HS-5 (cell line): ENCODE measurements around the gene JHY.

Experiments used
- DNase-seq: peaks from one replicate; pipeline ENCODE4 v3.0.0-alpha.2; 2012; ENCODE audit warnings: low read depth

JHY gene

DNA sequence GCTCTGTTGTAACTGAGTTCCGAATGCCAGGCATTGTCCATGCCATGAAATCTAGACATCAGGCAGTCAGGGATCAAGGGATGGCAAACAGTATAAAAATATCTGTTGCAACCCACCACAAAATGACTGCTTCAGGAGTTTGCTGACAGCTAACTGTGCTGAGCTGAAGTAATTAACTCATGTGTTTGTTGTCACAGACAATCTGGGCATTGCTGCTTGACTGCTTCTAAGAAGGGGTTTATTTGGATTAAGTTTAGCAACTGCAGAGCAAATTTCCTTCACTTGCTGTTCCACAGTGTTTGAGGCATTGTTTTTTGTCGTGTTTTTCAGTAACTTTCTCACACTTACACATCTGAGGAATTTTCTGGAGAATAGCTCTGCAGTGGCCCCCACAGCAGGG lies 68.7 kb downstream of the JHY start:
- no peak for DNase-seq

DNA sequence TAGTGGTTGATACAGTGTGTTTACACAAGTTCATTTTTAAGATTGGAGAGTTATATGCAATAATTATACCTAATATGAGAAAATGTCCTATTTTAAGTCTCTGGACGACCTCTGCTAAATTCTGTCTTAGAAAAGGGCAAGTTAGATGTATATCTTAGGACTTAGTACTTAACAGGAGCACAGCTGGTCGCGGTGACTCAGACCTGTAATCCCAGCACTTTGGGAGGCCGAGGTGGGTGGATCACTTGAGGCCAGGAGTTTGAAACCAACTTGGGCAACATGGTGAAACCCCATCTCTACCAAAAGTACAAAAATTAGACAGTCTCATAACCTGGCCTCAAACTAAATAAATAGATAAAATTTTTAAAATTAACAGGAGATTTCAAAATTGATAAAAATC lies 71.9 kb downstream of the JHY start:
- DNase-seq = no peak

DNA sequence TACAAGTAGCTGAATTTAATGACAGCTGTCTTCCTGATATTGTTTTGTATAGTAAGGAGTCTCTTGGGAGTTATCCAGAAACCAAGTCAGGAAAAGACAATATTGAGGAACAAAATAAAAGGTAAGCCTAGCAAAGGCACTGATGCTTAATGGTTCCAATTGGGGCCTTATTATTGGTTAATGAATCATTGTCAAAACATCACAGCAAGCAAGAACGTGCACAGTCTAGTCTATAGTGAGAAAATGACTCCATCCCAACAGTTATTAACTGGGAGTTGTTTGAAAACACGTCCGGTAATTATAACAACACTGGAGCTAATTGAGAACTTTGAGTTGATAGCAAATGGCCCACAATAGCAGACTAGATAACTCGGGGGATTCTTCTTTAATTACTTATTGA lies 81.4 kb downstream of the JHY start:
- DNase-seq = no peak

DNA sequence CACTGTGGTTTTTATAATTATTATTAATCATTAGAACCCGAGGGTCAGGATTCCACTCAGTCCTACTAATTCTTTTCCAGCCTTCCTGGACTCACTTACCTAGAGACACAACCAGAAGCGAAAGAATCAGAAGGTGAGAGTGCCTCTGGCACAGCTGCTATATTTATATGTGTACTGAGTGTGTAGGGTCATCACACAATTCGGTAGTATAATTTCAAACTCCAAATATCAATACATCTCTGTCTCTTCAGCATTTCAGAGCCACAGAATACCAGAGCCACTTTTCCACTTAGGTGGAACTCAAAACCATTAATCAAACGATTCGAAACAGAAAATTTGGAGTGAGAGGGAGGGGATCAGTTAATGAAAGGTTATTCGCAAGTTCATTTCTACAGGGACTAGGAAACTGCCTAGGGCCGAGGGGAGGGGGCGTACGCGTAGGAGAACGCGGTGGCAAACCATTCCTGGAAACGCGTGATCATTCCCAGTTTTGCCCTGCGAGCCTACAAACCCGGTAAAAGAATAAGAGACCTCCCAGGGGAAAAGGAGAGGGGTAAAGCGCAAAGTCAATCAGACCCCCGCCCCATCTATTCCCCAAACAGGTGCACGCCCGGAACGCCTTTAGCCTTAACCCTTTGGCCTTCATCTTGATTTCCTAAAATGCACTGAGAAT lies 93.6 kb downstream of the JHY start:
- no peak for DNase-seq

DNA sequence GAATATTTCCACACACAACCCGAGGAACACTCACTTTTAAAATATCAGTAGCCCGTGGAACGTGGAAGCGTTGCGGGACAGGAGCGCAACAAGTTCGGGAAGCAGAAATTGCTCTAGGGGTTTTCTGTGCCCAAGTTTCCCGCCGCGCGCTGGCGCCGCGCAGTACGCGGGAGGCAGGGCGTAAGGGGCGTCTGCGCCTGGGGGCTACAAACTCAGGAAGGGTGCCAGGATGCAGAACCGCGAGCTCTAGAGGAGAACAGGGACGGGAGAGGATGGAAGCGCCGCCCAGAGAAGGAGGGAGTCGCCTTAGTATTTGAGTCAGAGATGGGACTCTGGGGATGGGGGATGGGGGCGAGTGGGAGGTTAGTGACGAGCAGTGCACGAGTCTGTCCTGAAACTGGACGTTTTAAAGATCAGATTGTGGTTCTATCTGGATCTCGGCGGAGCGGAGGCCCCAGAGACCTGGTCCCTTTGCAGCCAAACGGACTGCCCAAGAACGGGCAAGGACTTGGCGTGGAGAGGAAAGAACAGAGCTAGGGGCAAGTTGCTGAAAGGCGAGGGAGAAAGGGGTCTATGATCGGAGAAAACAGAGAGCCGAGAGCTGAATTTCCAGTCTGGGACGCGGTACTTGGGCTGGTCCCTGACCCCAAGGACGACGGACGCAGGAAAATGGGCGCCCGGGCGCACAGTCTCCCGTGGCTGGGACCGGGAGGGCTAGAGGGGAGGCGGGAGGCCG lies 94.3 kb downstream of the JHY start:
- no peak for DNase-seq

DNA sequence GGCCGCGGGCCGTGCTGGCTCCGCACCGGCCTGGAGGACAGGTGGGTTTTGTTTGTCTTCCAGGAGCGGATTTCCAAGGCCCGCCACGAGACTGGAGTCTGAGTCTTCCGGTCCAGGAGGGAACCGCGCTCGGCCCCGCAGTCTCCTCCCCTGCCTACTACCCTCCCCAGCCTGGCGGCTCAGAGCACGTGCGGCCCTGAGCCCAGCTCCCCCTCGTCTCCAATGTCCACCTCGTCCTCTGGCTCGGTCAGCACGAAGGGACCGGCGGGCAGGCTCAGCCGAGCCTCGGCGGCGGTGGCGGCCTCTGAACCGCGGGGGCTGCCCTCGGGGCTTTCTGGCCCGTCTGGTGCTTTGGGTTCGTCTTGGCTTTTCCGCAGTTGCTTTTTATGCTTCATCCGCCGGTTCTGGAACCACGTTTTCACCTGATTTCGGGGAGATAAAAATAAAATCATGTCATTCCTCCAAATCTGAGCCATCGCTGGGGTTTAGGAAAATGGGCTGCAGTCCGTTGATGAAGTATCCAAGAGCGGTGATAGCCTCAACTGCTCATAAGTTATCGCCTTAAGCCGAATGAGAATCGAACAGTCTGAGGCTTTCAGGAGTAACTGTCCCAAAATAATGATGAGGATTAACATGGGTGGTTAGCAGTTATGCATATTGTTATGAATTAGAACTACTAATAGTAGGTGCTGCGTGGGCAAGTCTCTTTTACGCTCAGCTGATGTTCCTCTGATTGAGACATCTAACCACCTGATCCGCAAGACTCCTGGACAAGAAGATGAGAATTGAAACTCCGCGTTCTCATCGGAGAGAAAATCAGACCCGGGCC lies 95.1 kb downstream of the JHY start:
- DNase-seq = no peak

DNA sequence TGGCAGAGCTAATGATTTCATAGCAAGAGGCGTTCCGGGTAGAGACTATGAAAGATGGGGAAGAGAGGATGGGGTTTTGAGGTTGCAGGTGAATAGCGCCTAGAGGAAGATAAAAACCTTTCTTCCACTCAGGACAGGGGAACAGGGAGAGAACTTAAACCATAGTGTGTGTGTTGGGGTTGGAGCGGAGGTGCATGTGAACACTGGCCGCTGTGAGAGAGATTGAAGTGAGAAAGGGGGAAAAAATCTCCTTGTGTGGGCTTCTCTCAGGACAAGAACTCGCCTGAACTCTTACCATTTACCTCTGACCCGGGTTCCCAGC lies 95.7 kb downstream of the JHY start:
- no peak for DNase-seq

DNA sequence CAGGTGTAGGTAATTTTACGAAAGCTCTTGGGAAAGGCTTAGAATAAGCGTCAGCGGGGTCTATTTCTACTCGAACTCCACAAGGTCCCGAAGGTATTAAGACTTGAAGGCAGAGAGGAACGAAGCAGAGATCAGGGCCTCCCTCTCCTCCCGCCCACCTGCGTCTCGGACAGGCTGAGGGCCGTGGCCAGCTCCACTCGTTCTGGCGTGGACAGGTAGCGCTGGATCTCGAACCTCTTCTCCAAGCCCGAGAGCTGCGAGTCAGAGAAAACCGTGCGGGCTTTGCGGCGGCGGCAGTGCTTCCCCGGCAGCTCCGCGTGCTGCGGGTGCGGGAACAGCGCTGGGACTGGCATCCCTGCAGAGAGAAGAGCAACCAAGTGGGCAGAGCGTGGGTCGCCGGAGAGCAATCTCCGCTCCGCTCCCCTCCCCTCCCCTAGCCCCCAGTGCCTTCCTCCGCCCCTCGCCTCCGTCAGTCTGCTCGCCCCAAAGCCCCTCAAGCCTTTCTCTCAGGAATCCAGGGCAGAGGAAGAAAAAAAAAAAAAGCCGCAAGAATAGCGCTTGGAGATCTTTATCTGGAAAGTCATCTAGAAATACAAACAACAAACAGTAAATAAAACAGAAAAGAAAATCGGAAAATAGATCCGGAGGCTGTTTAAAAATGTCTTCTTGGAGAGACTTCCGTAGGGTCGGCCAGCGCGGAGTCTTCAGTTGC lies 96.7 kb downstream of the JHY start:
- no peak for DNase-seq

DNA sequence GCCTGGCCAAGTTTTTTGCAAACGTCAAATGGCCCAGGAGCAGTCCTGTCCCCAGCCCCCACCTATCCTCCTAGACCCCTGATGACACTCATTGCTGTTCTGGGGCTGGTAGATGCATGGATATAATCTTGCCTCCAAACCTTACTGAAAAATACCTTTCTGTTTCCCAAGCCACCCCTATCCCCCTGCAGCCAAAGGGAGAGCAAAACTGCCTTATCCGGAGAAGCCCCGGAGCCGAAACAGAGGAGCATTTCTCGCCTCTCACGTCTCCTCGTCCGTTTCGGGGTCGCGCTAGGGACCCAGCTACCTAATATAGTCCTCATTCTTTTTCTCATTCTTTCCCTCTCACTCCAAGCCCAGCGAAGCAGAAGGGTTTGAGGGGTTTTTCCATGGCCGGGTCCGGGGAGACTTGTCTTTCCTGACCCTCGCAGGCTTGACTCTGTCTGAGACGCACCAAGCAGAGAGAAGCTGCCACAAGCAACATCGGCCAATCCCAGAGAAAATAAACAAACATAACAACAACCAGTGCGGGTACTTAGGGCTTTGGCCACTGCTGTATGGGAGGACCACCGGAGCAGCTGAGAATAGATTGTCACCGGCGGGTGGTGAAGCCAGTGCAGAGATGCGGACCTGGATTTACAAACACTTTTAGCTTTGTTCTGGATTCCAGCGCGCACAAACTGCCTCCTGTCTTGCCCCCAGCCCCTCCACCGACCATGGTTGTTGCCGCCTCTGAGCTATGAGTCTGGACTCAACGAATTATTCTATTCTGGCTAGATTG lies 97.4 kb downstream of the JHY start:
- DNase-seq = no peak

DNA sequence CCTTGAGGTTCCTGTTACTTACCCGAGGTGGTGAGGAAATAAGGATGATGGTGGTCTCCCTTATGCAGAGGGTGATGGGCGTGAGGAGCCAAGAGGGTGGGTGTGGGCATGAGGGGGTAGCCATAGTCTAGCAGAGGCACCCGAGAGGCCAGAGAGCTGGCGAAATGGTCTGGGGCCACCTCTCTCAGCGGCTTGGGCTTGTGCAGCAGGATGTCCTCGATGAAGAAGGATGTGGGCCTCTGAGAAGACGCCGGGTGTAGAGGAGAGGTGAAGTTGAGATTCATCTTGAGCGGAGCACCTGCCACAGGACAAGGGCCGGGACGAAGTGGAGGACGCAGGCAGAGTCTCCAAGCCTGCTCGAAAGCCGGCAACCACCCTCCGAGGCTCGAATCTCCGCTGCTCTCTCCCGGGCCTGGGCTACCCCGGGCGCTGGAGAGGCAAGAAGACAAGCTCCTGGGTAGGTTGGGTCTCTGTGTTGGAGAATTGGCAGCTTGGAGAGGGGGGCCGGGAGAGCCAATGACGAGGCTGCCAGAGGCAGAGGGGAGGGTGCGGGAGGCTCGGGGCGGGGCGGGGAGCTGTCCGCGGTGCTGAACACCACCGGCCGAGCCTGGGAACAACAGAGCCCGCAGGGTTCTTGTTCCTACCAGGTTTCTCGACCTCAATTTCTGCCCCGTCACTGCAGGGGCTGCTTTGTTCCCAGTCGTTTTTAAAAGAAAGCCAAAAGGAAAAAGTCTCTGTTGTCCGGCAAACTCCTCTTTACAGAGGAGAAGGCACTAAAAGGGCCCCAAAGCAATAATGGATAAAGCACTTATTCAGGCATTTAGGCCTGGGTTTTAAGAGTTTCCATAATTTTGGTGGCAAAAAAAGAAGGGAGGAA lies 99.1 kb downstream of the JHY start, which contains the start of gene BSX:
TSS of gene BSX (minus strand) at position 447 of the 877 bp plus-strand sequence. CDS start at position 284, 163 bp downstream.
- DNase-seq = no peak

DNA sequence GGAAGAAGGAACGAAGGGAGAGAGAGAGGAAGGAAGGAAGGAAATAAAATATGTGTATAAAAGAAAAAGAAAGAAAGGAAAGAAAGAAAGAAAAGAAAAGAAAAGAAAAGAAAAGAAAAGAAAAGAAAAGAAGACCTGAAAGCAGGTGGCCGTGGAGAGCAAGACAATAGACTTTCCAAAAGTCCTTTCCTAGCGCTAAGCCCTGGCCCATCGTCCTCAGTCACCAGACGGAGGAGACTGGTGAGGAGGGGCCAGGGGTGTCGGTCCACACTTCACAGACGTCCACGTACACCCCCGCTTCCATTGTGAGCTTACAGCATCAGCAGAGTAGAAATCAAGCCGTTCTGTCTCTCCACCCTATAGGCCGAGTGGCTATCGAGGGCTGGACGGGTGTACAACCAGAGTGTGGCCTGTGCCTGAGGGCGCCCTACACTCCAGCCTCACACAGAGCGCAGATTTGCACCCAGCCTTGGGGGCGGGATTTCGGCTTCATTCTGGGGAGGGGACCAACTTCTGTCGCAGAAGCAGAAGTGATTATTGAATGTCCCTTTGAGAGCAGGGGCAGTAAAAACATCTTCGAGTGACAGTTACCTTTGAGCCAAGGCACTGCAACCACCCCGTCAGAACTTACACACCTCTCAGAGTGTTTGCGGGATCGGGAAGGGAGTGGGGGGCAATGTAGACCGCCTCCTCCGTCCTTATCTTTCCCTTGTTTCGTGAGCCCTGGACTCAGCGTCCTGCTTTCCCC lies 101.1 kb downstream of the JHY start:
- no peak for DNase-seq

DNA sequence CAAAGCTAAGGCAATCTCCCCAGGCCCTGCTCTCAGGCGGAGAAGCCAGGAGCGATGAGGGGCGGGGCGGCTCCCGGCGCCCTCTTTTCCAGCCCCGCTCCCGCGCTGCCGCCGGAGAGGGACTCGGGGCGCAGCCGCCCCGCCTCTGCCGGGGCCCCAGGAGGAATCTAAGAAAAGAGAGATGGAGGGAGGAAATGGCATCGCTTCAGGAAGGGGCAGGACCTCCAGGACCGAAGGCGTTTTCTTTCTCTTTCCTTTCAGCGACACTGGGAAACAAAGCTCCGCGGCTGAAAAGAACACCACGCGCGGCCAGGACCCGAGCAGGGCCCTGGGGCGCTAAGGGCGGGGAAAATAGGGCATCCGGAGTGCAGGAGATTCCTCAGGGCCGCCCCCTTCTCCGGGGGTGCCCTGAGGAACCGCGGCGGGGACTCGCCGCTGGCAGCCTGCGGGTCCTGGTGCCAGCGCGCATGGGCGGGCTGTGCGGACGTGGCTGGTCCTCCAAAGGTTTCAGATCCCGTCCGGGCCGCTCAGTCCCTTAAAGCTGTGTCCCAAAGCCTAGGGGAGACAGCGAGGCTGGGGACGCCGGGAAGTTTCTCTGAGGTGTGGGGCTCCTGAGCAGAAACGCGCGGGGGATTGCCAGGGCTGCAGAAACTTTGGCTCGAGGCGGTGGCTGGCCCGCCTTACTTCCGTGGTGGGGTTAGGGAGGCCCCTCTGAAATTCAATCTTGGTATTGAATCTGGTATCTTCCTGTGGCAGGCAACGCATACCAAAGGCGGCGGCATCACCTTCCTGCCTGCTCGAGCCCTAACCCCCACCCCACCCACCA lies 101.8 kb downstream of the JHY start:
- DNase-seq = no peak

DNA sequence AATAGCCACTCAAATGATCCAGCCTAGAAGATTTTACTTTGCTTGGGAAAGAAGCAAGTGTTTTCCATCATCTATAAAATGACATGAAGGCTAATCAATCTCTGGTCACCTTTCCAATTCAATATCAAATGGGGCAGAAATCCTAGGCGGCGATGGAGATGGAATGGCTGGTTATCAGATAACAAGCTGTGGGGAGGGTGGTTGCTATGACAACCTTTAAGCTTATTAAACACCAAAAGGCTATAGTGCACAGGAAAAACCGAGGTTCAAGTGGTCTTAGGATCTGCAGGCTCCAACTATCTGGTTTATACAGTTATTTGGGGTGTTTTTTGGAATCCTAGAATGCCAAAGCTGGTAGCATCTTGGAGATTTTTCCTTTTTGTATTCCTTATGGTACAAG lies 113.0 kb downstream of the JHY start:
- DNase-seq = no peak

DNA sequence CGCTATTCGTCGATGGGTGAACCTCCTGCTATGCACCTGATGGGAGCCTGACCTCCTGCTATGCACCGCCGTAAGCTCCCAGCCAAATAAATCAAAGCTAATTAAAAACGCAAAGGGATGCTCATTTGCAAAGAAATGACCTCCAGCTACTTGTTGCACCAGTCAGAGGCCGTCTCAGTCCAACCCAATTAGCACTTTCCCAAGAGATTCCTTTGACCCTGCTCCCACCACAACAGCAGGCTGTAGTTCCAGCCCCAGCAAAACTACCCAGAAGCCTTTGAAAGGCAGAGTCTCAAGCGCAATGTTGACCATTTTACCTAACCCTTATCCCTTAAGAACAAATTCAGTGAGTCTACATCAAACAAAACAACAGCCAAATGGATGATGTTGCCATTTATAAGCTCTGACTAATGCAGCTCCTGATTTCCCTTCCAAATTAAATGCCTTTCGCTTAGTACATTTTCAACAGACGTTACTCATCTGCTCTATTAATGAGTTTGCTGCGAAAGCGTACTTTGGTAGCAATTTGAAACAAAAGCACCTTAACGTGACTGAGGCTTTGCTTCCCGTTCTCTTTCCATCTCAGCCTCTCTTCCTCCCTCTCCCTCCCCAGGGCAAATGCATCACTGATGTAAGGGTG lies 116.3 kb downstream of the JHY start:
- DNase-seq = no peak

DNA sequence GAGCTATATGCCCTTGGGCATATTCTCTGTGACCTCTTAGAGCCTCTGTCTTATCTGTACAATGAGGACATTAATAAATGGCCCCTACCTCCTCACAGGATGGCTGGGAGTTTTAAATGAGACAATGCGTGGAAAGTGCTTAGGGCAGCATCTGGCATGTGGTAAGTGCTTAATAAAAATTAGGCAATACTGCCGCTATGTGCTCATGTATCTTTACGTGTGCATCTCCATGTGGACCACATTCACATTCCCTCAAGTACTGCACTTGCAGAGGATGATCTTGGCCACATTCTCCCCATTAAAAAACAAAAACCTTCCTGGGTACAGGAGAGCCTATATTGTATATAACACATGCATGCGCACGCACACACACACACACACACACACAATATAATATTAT lies 118.2 kb downstream of the JHY start:
- no peak for DNase-seq

DNA sequence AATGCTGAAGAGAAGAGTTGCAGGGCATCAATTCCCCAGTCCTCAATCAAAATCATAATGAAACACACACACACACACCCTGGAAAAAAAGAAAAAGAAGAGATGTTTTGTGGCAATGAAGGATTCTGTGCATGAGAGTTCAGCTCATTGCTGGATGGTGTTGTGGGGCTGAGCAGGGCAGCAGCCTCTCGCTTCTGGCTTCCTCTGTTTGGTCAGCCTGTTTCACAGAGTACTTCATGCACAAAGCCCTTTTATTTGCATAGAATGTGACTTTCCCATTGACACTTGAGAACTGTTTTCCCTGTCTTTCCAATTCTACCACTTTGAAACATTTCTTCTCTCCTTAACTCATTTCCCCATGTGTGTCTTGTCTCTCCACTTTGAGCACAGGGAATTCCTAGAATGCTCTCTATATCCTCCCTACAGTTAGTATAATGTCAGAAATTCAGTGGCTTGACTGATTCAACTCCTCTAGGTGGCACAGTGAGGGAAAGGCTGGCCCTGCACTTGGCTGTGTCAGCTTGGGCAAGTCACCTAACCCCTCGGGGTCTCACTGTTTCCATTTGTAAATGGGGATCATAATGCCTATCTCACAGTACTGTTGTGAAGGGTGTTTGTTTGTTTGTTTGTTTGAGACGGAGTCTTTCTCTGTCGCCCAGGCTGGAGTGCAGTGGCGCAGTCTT lies 124.4 kb downstream of the JHY start:
- no peak for DNase-seq
